ENCODE results near the gene ZNF497.
"Not testable (repeated sequence)": the region's sequence is repeated elsewhere in the genome, so short reads cannot be mapped to it uniquely, and the experiment has no call there.

Gene ZNF497

GRCh38 chr19:58366585-58367430 lies 4.3 kb upstream of the ZNF497 start:
- DNase-seq = no peak

- no peak for DNase-seq
Measured at GRCh38 chr19:58364146-58364545, 1.6 kb upstream of the ZNF497 start.

- peak in 1 of 2 experiments; percentile 64 for DNase-seq
Measured at GRCh38 chr19:58361900-58362271, 665 bp downstream of the ZNF497 start.

GRCh38 chr19:58357481-58358145 lies 4.9 kb downstream of the ZNF497 start:
- DNase-seq = no peak

- DNase-seq = no peak
Measured at GRCh38 chr19:58356766-58357480, 5.6 kb downstream of the ZNF497 start.

GRCh38 chr19:58355908-58356765 lies 6.4 kb downstream of the ZNF497 start:
- no peak for DNase-seq

GRCh38 chr19:58355215-58355796 lies 7.2 kb downstream of the ZNF497 start:
- no peak for DNase-seq

GRCh38 chr19:58354478-58355030 lies 8.0 kb downstream of the ZNF497 start:
- no peak for DNase-seq

- DNase-seq = no peak
Measured at GRCh38 chr19:58353717-58354477, 8.7 kb downstream of the ZNF497 start.

- no peak for DNase-seq
Measured at GRCh38 chr19:58352760-58353671, 9.5 kb downstream of the ZNF497 start, which contains the start of gene A1BG. Gene A1BG (minus strand): TSS chr19:58353492. CDS start chr19:58353437, 55 bp downstream.

GRCh38 chr19:58351990-58352755 lies 10.4 kb downstream of the ZNF497 start:
- no peak for DNase-seq

GRCh38 chr19:58351558-58351878 lies 11.0 kb downstream of the ZNF497 start:
- DNase-seq = no peak

GRCh38 chr19:58350871-58351557 lies 11.5 kb downstream of the ZNF497 start:
- no peak for DNase-seq

GRCh38 chr19:58350001-58350861 lies 12.3 kb downstream of the ZNF497 start:
- DNase-seq = no peak

- DNase-seq = no peak
Measured at GRCh38 chr19:58349590-58349989, 13.0 kb downstream of the ZNF497 start.

GRCh38 chr19:58348080-58348479 lies 14.5 kb downstream of the ZNF497 start:
- DNase-seq = not testable (repeated sequence)

Data from SW 1271 (cell line).